Measurements from ENCODE around the gene CFAP77. TPM values are rescaled to one million over a fixed set of nuclear protein-coding genes. Genes with fewer than 3 reads are reported as not detected.
"Not testable (repeated sequence)": the region's sequence is repeated elsewhere in the genome, so short reads cannot be mapped to it uniquely, and the experiment has no call there.

CFAP77 gene
- 1 to 10 TPM in 2 of 8 experiments, under 1 TPM in 3, not detected in 3; 0.21 to 7.9 (median 0.38) TPM for total RNA-seq

- peak; percentile 44 to 59 (median 50) for ATAC-seq (replicated peaks in 6 of 8)
- WGBS, 10 experiments = 0 to 10% (median 0%) methylated on average over 1 to 12 of the region's 69 CpGs; no CpG with 5 or more reads in 3 of the 10 experiments
- peak within 1 kb of the TSS; percentile 20 to 43 (median 37) for H3K4me3 ChIP-seq
- no peak within 1 kb of the TSS for H3K27ac ChIP-seq
- in situ Hi-C loops (cut with MboI; ENCODE audit: low pct_unique_long_range_greater_than_20kb in 2 of 9, low sequenced_read_pairs in 9 of 9, unreplicated experiment in 9 of 9) = loop anchor here in 3 of 9 experiments (5.0 to 25.0 kb wide), 3 partner anchors 157 to 402 kb away; no protein-coding TSS in a partner anchor
- H3K4me1 ChIP-seq (replicated peaks in 1 of 2) = peaks cover 7 to 19% of the 10 kb centered on the region in 2 donors
Measured at GRCh38 chr9:132409828-132410528, at the start of gene CFAP77. Gene CFAP77, plus strand, starts transcription at chr9:132410211. Its CDS starts 61 bp downstream, at chr9:132410272.

- in situ Hi-C loops (cut with MboI; ENCODE audit: low pct_unique_long_range_greater_than_20kb in 2 of 9, low sequenced_read_pairs in 9 of 9, unreplicated experiment in 9 of 9) = no loop called here
- WGBS, 10 experiments = 88 to 100% (median 95%) methylated on average over 1 to 5 of the region's 9 CpGs; no CpG with 5 or more reads in 1 of the 10 experiments
- Histone ChIP-seq H3K27ac (no peak overlapping the region), H3K4me3 (no peak overlapping the region), H3K4me1 (replicated peaks in 1 of 2) (no peaks in the 10 kb centered on the region)
- no peak for ATAC-seq (replicated peaks in 6 of 8)
Measured at GRCh38 chr9:132364068-132364467, 45.9 kb upstream of the CFAP77 start.

GRCh38 chr9:132365986-132366385 is 44.0 kb upstream of the CFAP77 start:
- no peak for ATAC-seq (replicated peaks in 6 of 8)
- Histone ChIP-seq H3K27ac (no peak overlapping the region), H3K4me1 (replicated peaks in 1 of 2) (no peaks in the 10 kb centered on the region), H3K4me3 (no peak overlapping the region)
- in situ Hi-C loops (cut with MboI; ENCODE audit: low pct_unique_long_range_greater_than_20kb in 2 of 9, low sequenced_read_pairs in 9 of 9, unreplicated experiment in 9 of 9) = no loop called here
- WGBS, 10 experiments = 30 to 94% (median 58%) methylated on average over 2 to 3 of the region's 3 CpGs; no CpG with 5 or more reads in 1 of the 10 experiments

GRCh38 chr9:132366481-132366880 is 43.5 kb upstream of the CFAP77 start:
- no peak overlapping the region for H3K4me3 ChIP-seq
- H3K27ac ChIP-seq = no peak overlapping the region
- ATAC-seq (replicated peaks in 6 of 8) = no peak
- in situ Hi-C loops (cut with MboI; ENCODE audit: low pct_unique_long_range_greater_than_20kb in 2 of 9, low sequenced_read_pairs in 9 of 9, unreplicated experiment in 9 of 9) = no loop called here
- 80 to 96% (median 88%) methylated on average over 2 to 4 of the region's 4 CpGs for WGBS, 10 experiments
- H3K4me1 ChIP-seq (replicated peaks in 1 of 2) = no peaks in the 10 kb centered on the region

- Histone ChIP-seq H3K4me3 (no peak overlapping the region), H3K4me1 (replicated peaks in 1 of 2) (no peaks in the 10 kb centered on the region), H3K27ac (no peak overlapping the region)
- in situ Hi-C loops (cut with MboI; ENCODE audit: low pct_unique_long_range_greater_than_20kb in 2 of 9, low sequenced_read_pairs in 9 of 9, unreplicated experiment in 9 of 9) = no loop called here
- 52 to 100% (median 81%) methylated on average over 1 to 12 of the region's 13 CpGs; no CpG with 5 or more reads in 2 of the 10 experiments for WGBS, 10 experiments
- no peak for ATAC-seq (replicated peaks in 6 of 8)
Measured at GRCh38 chr9:132367613-132368313, 42.2 kb upstream of the CFAP77 start.

- WGBS, 10 experiments = 53 to 100% (median 90%) methylated on average over 1 to 4 of the region's 4 CpGs; no CpG with 5 or more reads in 1 of the 10 experiments
- H3K27ac ChIP-seq = no peak overlapping the region
Measured at GRCh38 chr9:132369421-132369820, 40.6 kb upstream of the CFAP77 start.

GRCh38 chr9:132370592-132370991 is 39.4 kb upstream of the CFAP77 start:
- Histone ChIP-seq H3K27ac (no peak overlapping the region), H3K4me1 (replicated peaks in 1 of 2) (no peaks in the 10 kb centered on the region), H3K4me3 (no peak overlapping the region)
- ATAC-seq (replicated peaks in 6 of 8) = no peak
- in situ Hi-C loops (cut with MboI; ENCODE audit: low pct_unique_long_range_greater_than_20kb in 2 of 9, low sequenced_read_pairs in 9 of 9, unreplicated experiment in 9 of 9) = no loop called here
- 20 to 100% (median 73%) methylated on average over 1 to 4 of the region's 4 CpGs; no CpG with 5 or more reads in 1 of the 10 experiments for WGBS, 10 experiments

More at GRCh38 chr9:132369421-132369820, 40.6 kb upstream of the CFAP77 start:
- H3K4me1 ChIP-seq (replicated peaks in 1 of 2) = no peaks in the 10 kb centered on the region
- no peak overlapping the region for H3K4me3 ChIP-seq
- in situ Hi-C loops (cut with MboI; ENCODE audit: low pct_unique_long_range_greater_than_20kb in 2 of 9, low sequenced_read_pairs in 9 of 9, unreplicated experiment in 9 of 9) = no loop called here
- ATAC-seq (replicated peaks in 6 of 8) = no peak

GRCh38 chr9:132372177-132373095 is 37.6 kb upstream of the CFAP77 start:
- in situ Hi-C loops (cut with MboI; ENCODE audit: low pct_unique_long_range_greater_than_20kb in 2 of 9, low sequenced_read_pairs in 9 of 9, unreplicated experiment in 9 of 9) = no loop called here
- Histone ChIP-seq H3K4me1 (replicated peaks in 1 of 2) (no peaks in the 10 kb centered on the region), H3K27ac (no peak overlapping the region), H3K4me3 (no peak overlapping the region)
- peak in 3 of 8 experiments; percentile 75 to 92 (median 86) for ATAC-seq (replicated peaks in 6 of 8)
- 40 to 100% (median 79%) methylated on average over 1 to 8 of the region's 14 CpGs for WGBS, 10 experiments

GRCh38 chr9:132377769-132378168 is 32.2 kb upstream of the CFAP77 start:
- H3K4me1 ChIP-seq (replicated peaks in 1 of 2); ATAC-seq (replicated peaks in 6 of 8); H3K27ac ChIP-seq; in situ Hi-C loops (cut with MboI; ENCODE audit: low pct_unique_long_range_greater_than_20kb in 2 of 9, low sequenced_read_pairs in 9 of 9, unreplicated experiment in 9 of 9); H3K4me3 ChIP-seq: not testable (repeated sequence)
- WGBS, 10 experiments = 60% methylated on average over 1 of the region's 2 CpGs; no CpG with 5 or more reads in 9 of the 10 experiments

- in situ Hi-C loops (cut with MboI; ENCODE audit: low pct_unique_long_range_greater_than_20kb in 2 of 9, low sequenced_read_pairs in 9 of 9, unreplicated experiment in 9 of 9); H3K27ac ChIP-seq; H3K4me1 ChIP-seq (replicated peaks in 1 of 2); ATAC-seq (replicated peaks in 6 of 8); H3K4me3 ChIP-seq: not testable (repeated sequence)
- WGBS, 10 experiments = 83 to 100% (median 100%) methylated on average over 1 to 2 of the region's 3 CpGs; no CpG with 5 or more reads in 7 of the 10 experiments
Measured at GRCh38 chr9:132378416-132378815, 31.6 kb upstream of the CFAP77 start.

- in situ Hi-C loops (cut with MboI; ENCODE audit: low pct_unique_long_range_greater_than_20kb in 2 of 9, low sequenced_read_pairs in 9 of 9, unreplicated experiment in 9 of 9) = no loop called here
- no peak for ATAC-seq (replicated peaks in 6 of 8)
- H3K4me3 ChIP-seq = no peak overlapping the region
- WGBS, 10 experiments = 89 to 100% (median 98%) methylated on average over 1 to 7 of the region's 9 CpGs; no CpG with 5 or more reads in 1 of the 10 experiments
- no peak overlapping the region for H3K27ac ChIP-seq
- no peaks in the 10 kb centered on the region for H3K4me1 ChIP-seq (replicated peaks in 1 of 2)
Measured at GRCh38 chr9:132381966-132382541, 28.0 kb upstream of the CFAP77 start.

GRCh38 chr9:132383462-132383883 is 26.5 kb upstream of the CFAP77 start:
- Histone ChIP-seq H3K4me3 (no peak overlapping the region), H3K27ac (no peak overlapping the region), H3K4me1 (replicated peaks in 1 of 2) (no peaks in the 10 kb centered on the region)
- ATAC-seq (replicated peaks in 6 of 8) = no peak
- 83 to 100% (median 95%) methylated on average over 1 to 9 of the region's 10 CpGs; no CpG with 5 or more reads in 1 of the 10 experiments for WGBS, 10 experiments
- in situ Hi-C loops (cut with MboI; ENCODE audit: low pct_unique_long_range_greater_than_20kb in 2 of 9, low sequenced_read_pairs in 9 of 9, unreplicated experiment in 9 of 9) = no loop called here

Measured in motor neuron (in vitro differentiated cells).